Activated naive CD4-positive, alpha-beta T cell treated with anti-CD3 and anti-CD28 coated beads, Interleukin-2, amount 50 U/mL, for 72 hours (primary cell): ENCODE data around the gene NR3C2. TPM values are rescaled to one million over a fixed set of nuclear protein-coding genes. Genes with fewer than 3 reads are reported as not detected.
A peak's percentile ranks its signal among the peaks of the same experiment; 100 is the strongest.
"Not testable (repeated sequence)": the region's sequence is repeated elsewhere in the genome, so short reads cannot be mapped to it uniquely, and the experiment has no call there.

Source experiments
- ATAC-seq, 2 donors: fragments of 150-1000 bp; cut with Tn5 transposase; 2 replicates each; pipeline ENCODE4 v1.10.0; 2021; ENCODE audit warnings: mild to moderate bottlenecking in 2 of 2, moderate library complexity in 2 of 2
- DNase-seq, 2 donors: peaks; one replicate each; pipeline ENCODE4 v3.0.0; 2021 to 2022; ENCODE audit warnings: low spot score in 2 of 2
- H3K27ac Mint-ChIP-seq, 2 donors: one replicate each; pipeline ENCODE4 v1.8.0; 2022; ENCODE audit warnings: mild to moderate bottlenecking in 2 of 2, mixed read lengths in 2 of 2
- H3K36me3 Mint-ChIP-seq, 2 donors: one replicate each; pipeline ENCODE4 v1.8.0; 2022; ENCODE audit warnings: mixed read lengths in 2 of 2
- H3K9me3 Mint-ChIP-seq, 2 donors: one replicate each; pipeline ENCODE4 v1.8.0; 2022; ENCODE audit warnings: mixed read lengths in 2 of 2
- total RNA-seq, 2 donors: library from RNA; stranded (reverse); gene quantifications; one replicate each; pipeline ENCODE4 v1.2.3, GENCODE V29; 2022

NR3C2 gene
- total RNA-seq, 2 donors from 2014 or later: 6.0 to 7.1 TPM

DNA sequence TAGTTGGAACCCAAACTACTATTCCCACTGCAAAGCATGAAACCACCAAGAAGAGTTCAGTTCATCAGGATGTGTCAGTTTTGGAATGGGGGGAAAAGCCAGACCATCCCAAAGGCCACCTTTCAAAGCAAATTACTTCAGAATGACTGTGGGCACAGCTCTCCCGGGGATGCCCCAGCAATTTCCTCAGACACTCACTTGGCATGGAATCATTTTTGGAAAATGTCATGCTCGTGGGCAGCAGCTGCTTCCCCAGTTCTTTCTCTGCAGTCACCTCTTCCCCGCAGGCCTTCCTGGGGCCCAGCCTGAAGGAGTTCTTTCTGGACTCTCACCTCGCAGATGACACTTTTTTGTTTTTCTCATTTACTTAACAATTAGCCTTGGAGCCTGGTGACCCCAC lies 350.3 kb downstream of the NR3C2 start:
- ATAC-seq (no peak), DNase-seq (no peak)
- Mint-ChIP-seq H3K9me3 (peaks cover 0 to 3% of the 10 kb centered on the region in 2 donors), H3K36me3 (peaks cover 0 to 7% of the 10 kb centered on the region in 2 donors), H3K27ac (no peak overlapping the region)

DNA sequence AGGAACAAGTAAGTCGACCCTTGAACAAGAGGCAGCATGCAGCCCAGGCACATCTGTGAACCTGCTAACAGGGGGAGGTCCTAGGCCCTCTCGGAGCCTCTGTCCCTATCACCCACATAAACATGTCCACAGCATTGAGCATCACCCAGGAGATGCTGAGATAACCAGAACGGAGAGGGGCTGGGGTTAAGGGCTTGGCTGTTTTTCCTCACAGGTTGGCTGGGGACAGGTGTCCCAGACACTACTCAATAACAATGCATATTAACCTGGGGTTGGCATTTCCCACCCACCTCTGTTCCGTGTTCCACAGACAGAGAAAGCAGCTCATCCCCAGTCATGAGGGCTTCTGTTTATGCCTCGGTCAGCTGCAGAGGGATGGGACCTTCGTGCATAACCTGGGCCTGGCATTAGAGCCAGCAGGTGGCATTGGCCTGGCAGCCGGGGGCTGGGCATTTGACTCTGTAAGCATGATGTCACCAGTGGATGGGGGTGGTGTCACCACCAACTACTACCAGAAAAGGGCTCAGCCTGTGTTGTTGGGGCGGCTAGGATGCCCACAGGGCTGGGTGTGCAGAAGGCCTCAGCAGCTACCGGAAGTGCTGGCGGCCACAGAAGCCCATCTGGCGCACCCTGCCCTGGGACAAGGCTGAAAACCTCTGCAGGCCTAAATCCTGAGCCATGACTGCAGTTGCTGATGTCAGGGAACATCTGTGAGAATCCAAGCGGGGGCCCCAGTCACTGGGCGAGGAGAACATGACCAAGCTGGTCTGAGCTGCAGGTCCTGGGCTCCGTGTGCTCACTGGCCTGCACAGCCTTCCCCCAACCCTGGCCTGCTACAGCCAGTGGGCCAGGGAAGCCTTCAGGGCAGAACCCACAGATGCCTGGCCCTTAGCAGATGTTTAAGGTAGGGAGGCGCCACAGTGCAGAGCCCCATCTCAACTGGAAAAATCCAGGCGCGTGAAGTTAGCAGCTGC lies 351.4 kb downstream of the NR3C2 start:
- ATAC-seq (no peak), DNase-seq (no peak)
- H3K9me3 Mint-ChIP-seq: peaks cover 0 to 7% of the 10 kb centered on the region in 2 donors
- no peak overlapping the region for H3K27ac Mint-ChIP-seq
- H3K36me3 Mint-ChIP-seq: peaks cover 2 to 10% of the 10 kb centered on the region in 2 donors

DNA sequence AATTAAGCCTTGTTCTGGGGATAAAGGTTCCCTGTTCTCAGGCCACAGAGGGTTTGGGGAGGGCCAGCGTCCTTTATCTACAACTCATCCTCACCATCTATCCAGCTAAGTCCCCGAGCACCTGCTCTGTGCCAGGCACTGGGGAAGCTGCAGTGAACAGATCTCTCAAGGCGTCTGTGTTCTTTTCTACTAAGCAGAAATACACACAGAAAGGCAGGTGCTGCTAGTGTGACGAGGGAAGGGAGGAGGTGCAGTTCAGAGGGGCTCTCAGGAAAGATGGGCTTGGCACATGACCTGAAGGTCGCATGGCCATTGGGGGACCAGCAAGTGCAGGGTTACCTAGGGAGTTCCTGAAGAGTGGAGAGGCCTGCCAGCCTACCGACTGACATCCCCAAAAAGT lies 352.2 kb downstream of the NR3C2 start:
- Mint-ChIP-seq H3K9me3 (peaks cover 4 to 14% of the 10 kb centered on the region in 2 donors), H3K36me3 (peaks cover 10 to 17% of the 10 kb centered on the region in 2 donors), H3K27ac (no peak overlapping the region)
- ATAC-seq: no peak
- no peak for DNase-seq

DNA sequence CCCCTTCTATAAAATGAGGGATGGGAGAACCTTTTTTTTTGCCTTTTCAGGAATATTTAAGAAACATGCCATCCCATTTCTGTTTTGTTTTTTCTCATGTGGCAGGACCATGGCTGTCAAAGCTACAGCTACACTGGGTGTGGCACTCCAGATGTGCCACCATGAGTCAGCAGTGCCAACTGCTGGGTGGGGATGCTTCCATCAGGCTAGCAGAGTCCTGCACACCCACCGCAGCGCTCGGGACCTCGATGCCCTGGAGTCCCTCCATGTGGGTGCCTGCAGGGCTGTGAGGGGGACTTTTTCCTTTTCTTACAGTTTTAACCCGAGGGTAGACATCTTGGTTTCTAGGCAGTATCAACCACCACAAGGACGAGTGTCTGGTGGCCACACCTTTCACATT lies 352.6 kb downstream of the NR3C2 start:
- peaks cover 8 to 18% of the 10 kb centered on the region in 2 donors for H3K9me3 Mint-ChIP-seq
- no peak overlapping the region for H3K27ac Mint-ChIP-seq
- no peak for DNase-seq
- H3K36me3 Mint-ChIP-seq: peaks cover 12 to 21% of the 10 kb centered on the region in 2 donors
- no peak for ATAC-seq

DNA sequence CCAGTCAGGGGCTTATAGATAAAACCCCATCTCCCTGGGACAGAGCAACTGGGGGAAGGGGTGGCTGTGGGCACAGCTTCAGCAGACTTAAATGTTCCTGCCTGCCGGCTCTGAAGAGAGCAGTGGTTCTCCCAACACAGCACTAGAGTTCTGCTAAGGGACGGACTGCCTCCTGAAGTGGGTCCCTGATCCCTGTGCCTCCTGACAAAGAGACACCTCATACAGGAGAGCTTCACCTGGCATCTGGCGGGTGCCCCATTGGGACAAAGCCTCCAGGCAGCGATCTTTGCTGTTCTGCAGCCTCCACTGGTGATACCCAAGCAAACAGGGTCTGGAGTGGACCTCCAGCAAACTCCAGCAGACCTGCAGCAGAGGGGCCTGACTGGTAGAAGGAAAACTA lies 359.1 kb downstream of the NR3C2 start:
- not testable (repeated sequence) for H3K27ac Mint-ChIP-seq, DNase-seq, ATAC-seq
- Mint-ChIP-seq H3K36me3 (peaks cover 32 to 50% of the 10 kb centered on the region in 2 donors), H3K9me3 (peaks cover 18 to 30% of the 10 kb centered on the region in 2 donors)

DNA sequence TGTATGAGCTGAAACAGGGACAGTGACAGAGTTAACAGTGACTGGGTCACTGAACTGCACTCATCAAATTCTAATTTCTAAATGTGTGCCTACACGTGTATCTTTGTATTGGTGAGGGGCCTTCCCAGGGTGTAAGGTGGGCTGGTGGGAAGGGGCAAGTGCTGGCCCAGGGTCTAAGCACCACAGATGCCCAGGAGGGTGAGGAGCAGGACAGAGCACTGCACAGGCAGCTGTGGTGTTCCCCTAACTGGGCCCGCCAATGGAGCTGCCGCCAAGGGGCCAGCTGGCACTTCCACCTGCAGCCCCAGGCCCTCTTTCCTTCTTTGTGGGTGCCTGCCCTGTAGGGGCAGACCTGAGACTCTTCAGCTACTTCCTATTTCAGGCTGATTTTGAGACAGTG lies 360.5 kb downstream of the NR3C2 start:
- Mint-ChIP-seq H3K9me3 (peaks cover 18 to 26% of the 10 kb centered on the region in 2 donors), H3K27ac (no peak overlapping the region), H3K36me3 (peaks cover 42 to 64% of the 10 kb centered on the region in 2 donors)
- ATAC-seq (no peak), DNase-seq (no peak)

DNA sequence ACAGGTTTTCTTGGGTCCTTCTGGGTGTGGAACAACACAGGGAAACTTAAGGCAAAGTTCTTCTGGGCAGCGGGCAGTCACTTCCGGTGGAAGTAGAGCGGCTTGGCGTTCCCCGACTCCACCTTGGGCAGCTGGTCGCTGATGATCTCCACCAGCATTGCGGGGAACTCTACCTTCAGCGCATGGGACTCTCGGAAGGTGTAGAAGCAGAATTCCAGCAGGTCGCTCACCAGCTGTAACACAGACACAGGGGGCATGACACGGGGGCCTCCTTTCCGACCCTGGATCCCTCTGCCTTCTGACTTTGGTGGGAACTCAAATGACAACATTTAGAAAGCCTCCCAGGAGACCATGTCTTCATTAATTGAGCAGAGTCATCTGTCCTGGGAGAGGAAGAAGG lies 360.9 kb downstream of the NR3C2 start:
- peaks cover 19 to 25% of the 10 kb centered on the region in 2 donors for H3K9me3 Mint-ChIP-seq
- DNase-seq (no peak), ATAC-seq (no peak)
- H3K36me3 Mint-ChIP-seq: peaks cover 45 to 68% of the 10 kb centered on the region in 2 donors
- no peak overlapping the region for H3K27ac Mint-ChIP-seq

DNA sequence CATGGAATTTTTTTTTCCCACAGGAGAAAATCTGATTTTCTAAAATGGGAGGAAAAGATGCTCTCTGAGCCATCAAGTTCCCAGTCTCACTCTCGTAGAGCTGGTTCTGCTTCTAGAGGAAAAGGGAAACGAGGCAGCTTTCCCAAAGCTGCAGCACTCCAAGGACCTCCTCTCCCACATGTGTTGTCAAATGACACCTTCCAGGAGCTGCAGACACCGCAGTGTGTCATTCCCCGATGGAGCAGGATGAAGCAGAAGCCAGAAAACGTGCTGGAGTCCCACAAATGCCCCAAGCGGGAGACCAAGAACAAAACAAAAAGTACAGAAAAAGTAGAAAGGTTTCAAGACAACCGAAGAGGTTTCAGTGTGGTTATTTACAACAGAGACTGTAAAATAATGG lies 362.3 kb downstream of the NR3C2 start:
- no peak for ATAC-seq
- Mint-ChIP-seq H3K9me3 (peaks cover 25 to 30% of the 10 kb centered on the region in 2 donors), H3K27ac (no peak overlapping the region), H3K36me3 (peaks cover 48 to 71% of the 10 kb centered on the region in 2 donors)
- DNase-seq: no peak

DNA sequence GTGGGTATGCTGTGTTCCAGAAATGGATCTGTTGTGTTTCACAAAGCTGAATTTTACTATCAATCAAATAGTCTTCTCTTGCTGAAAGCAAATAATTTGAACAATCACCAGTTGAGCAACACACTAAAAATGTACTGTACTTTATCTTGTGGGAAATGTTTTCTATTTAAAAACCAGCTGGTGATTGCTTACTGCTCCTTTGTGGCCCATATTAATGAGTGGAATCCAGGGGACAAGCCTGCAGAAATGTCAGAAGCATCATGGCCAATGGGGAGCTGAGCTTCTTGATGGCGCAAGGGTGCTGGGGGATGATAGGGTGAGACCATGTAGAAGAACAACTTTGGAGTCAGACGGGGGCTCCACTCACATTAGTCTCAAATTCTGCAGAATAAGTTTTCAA lies 364.2 kb downstream of the NR3C2 start:
- peaks cover 21 to 31% of the 10 kb centered on the region in 2 donors for H3K9me3 Mint-ChIP-seq
- peaks cover 58 to 73% of the 10 kb centered on the region in 2 donors for H3K36me3 Mint-ChIP-seq
- ATAC-seq: no peak
- no peak overlapping the region for H3K27ac Mint-ChIP-seq
- DNase-seq: no peak

DNA sequence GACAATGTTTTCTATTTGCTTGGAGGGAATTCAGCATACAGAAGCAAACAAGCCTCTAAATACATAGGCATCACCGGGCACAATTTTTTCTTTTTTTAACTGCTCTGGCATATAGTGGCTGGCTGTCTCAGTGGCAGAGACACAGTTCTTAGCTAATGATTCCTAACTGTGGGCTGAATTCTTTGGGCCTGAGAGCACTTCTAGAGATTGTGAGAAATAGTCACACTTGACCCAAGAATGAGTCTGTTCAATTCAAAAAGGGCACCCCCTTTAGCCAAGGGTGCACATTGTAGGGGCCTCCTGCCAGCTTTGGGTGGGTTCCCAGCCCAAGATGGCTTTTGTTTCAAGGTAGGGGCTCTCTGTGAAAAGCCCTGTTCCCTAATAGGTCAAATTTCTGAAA lies 364.6 kb downstream of the NR3C2 start:
- H3K27ac Mint-ChIP-seq: no peak overlapping the region
- H3K36me3 Mint-ChIP-seq: peaks cover 63 to 77% of the 10 kb centered on the region in 2 donors
- ATAC-seq (no peak), DNase-seq (no peak)
- H3K9me3 Mint-ChIP-seq: peaks cover 21 to 36% of the 10 kb centered on the region in 2 donors

DNA sequence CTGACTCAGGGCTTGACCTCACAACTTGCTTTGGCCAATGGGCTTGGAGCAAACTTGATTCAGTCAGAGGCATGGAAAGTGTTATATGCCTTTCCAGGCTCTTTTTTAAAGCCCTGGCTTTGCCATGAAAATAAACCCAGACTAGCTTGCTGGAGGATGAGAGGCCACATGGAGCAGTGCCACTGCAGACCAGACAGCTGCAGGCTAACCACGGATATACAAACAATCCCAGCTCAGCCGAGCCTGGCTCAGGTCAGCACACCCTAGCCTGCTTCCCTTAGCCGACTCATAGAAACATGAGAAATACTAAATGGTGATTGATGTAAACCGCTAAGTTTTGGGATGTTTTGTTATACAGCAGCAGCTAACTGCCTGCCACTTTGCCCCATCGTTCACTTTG lies 365.2 kb downstream of the NR3C2 start:
- H3K9me3 Mint-ChIP-seq: peaks cover 21 to 37% of the 10 kb centered on the region in 2 donors

DNA sequence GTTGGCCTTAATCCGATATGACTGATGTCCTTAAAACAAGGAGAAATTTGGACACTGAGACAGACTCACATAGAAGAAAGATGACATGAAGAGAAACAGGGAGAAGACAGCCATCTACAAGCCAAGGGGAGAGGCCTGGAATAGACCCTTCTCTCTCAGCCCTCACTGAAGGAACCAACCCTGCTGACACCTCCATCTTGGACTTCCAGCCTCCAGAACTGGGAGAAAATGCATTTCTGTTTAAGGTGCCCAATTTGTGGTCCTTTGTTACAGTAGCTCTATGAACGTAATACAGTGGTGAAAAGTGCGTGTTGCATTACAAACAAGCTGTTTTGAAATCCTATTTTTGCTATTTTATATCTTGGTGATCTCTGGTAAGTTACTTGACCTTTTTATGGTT lies 366.8 kb downstream of the NR3C2 start:
- no peak overlapping the region for H3K27ac Mint-ChIP-seq
- no peak for ATAC-seq
- peaks cover 55 to 67% of the 10 kb centered on the region in 2 donors for H3K36me3 Mint-ChIP-seq
- peaks cover 21 to 34% of the 10 kb centered on the region in 2 donors for H3K9me3 Mint-ChIP-seq
- no peak for DNase-seq

More for the DNA sequence above, 365.2 kb downstream of the NR3C2 start:
- no peak for DNase-seq
- Mint-ChIP-seq H3K27ac (no peak overlapping the region), H3K36me3 (peaks cover 66 to 78% of the 10 kb centered on the region in 2 donors)
- no peak for ATAC-seq

DNA sequence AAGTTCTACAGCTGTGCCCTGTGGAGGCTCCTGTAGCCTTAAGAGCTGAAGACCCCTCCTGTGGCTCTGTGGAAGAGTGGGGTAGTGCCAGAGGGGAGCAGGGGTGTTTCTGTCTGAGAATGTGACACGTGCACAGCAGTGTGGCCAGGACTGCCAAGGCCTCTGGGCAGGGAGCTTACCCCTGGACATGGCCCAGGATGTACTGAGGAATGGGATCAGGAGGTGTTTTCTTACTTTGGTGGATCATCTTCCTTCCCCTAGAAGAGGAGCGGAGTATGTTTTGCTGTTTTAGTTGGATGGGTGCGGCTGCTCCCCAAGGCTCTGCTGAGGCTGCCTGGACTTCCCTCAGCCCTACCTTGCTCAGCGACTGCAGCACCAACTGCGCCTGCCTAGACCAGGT lies 367.8 kb downstream of the NR3C2 start:
- DNase-seq: no peak
- no peak overlapping the region for H3K27ac Mint-ChIP-seq
- H3K36me3 Mint-ChIP-seq: peaks cover 55 to 61% of the 10 kb centered on the region in 2 donors
- peaks cover 21 to 34% of the 10 kb centered on the region in 2 donors for H3K9me3 Mint-ChIP-seq
- no peak for ATAC-seq

DNA sequence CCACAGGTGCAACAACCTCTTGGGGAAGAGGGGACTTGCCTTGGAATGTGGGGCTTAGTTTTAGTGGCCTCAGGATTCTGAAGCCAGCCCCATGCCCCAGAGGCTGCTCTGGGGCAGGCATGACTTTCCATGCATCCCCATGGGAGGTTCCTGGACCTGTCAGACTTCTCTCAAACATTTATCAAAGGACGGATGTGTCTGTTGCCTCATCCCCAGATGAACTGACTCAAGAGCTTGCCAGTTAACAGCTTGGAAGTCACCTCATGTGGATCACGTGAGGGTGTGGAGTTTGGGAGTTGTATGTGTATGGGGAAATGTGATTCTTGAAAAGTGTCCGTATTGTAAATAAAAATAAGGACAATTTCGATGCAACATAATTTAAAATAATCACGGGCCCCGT lies 368.9 kb downstream of the NR3C2 start:
- peaks cover 21 to 34% of the 10 kb centered on the region in 2 donors for H3K9me3 Mint-ChIP-seq
- no peak for ATAC-seq
- peaks cover 55 to 61% of the 10 kb centered on the region in 2 donors for H3K36me3 Mint-ChIP-seq
- no peak overlapping the region for H3K27ac Mint-ChIP-seq
- no peak for DNase-seq

DNA sequence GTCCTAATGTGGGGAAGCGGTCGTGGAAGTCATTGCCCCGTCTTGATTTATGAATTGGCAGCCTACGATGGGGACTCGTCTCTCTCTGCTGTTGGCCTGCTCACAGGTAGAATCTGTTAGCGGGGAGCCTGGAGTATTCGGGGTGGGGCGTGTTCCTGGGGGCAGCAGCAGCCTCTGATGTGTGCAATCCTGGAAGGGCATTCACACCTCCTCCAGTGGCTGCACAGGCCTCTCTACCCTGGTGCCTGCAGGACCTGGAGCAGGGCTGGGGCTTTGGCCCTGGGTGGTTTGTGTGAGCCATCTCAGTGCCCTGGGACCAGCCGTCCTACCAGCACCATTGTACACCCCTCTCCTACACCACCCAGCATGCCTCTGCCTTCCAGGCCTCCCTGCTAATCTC lies 369.4 kb downstream of the NR3C2 start:
- no peak overlapping the region for H3K27ac Mint-ChIP-seq
- ATAC-seq (no peak), DNase-seq (no peak)
- peaks cover 21 to 34% of the 10 kb centered on the region in 2 donors for H3K9me3 Mint-ChIP-seq
- H3K36me3 Mint-ChIP-seq: peaks cover 50 to 56% of the 10 kb centered on the region in 2 donors

DNA sequence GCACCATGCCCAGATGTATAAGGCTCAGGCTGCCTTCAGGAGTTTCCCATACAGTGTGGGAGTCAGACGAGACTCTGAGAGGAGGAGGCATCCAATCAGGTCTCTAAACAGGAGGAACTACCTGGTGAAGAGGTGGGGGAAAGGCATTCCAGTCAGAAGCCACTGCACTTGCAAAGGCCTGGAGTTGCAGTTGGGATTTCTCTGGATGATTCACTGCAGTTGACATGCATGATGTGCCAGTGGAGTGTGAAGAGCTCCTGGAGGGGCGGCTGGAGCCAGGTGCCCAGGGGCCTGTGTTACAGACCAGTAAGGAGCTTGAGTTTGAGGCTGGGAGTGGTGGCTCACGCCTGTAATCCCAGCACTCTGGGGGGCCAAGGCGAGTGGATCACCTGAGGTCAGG lies 371.2 kb downstream of the NR3C2 start:
- Mint-ChIP-seq H3K27ac (peak overlapping the region in 1 of 2 donors; percentile 55), H3K36me3 (peaks cover 37 to 38% of the 10 kb centered on the region in 2 donors), H3K9me3 (peaks cover 17 to 29% of the 10 kb centered on the region in 2 donors)
- ATAC-seq (no peak), DNase-seq (no peak)

DNA sequence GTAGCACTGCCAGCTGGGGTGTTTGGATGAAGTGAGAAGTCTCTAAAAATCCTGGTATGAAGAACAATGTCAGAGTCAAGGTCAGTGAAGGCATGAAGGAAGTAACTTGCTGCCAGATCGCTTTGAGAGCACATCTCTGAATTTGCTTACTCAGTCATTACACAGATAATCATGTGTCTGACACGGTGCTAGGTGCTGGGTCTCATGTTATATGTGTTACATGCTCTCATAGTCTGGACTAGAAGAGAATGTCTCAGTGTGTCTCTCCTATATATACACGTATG lies 372.4 kb downstream of the NR3C2 start:
- ATAC-seq: no peak
- peaks cover 25 to 35% of the 10 kb centered on the region in 2 donors for H3K36me3 Mint-ChIP-seq
- no peak overlapping the region for H3K27ac Mint-ChIP-seq
- peaks cover 9 to 18% of the 10 kb centered on the region in 2 donors for H3K9me3 Mint-ChIP-seq
- DNase-seq: no peak
